Stimulated activated CD8-positive, alpha-beta memory T cell treated with anti-CD3 and anti-CD28 coated beads, Interleukin-4, amount 100 ng/mL, for 4 hours (primary cell): ENCODE measurements around the gene UMPS.

ENCODE experiments used
- DNase-seq, 2 donors: peaks; one replicate each; pipeline ENCODE4 v3.0.0-alpha.2; 2020; ENCODE audit warnings: low read depth in 2 of 2, low spot score in 1 of 2

UMPS gene

DNA sequence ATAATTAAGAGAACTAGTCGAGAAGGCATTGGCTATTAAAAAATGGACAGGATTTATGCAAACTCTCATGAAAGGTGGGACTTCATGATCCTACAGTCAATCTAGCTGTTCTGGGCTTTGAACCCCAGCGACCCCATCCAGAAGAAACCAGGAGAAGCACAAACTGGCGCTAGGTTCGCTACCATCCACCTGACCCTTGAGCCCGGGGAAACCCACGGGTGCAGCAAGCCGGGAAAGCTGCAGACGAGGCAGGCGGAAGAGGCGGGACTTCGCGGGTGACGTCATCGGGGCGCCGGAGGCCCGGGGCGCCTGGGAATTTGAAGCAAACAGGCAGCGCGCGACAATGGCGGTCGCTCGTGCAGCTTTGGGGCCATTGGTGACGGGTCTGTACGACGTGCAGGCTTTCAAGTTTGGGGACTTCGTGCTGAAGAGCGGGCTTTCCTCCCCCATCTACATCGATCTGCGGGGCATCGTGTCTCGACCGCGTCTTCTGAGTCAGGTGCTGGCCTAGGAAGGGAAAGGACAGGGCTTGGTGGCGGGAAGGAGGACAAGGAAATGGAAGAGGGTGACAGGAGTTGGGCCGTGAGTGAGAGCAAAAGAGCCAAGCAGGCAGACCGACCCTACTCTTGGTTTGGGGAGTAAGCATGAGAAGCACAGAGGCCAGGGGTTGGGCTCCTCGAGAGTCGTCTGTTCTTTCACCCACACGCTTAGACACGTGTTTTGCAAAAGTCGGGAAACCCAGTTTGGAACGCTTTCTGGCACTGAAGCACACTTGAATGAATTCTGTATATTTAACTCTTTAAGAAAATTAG, at the start of gene UMPS:
Gene UMPS (plus strand): TSS at position 324 of the 812 bp plus-strand sequence. CDS start 20 bp downstream, at position 344.
- DNase-seq: peak; percentile 83 to 85

DNA sequence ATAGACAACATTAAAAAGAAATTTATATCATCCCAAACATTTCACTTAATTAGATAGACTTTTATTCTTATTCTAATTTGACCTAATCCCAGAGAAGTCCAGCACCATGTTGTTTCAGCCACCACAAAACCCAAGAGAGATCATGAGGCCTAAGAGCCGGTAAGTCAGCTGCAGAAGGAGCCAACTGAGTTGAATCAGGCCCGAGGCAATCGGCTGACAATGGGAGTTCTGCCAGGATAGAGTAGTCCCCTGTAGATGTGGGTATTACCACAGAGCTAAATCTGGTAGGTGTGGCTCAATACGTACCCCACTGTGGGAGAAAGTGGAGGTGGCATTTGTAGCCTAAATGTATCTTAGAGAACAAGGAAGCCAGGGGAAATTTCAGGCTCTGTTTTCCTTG, 49.7 kb upstream of the UMPS start:
- DNase-seq: no peak

DNA sequence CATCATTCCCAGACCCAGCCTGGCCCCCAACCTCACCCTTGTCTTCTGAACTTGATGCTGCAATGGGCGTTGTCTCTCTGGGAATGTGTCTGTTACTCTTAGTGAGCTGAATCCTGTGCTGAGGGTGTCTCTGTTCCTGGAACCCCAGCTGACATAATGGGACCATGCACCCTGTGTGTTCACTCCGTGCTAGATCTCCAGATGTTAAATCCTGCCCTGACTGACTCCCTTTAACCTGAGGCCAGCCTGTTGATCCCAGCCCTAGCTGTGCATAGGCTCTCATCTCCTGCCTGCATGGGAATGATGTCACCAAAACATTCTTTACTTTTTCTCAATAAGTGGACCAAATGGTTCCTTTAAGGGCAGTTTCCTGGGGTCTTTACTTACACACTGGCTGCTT, 48.0 kb upstream of the UMPS start:
- DNase-seq: no peak

DNA sequence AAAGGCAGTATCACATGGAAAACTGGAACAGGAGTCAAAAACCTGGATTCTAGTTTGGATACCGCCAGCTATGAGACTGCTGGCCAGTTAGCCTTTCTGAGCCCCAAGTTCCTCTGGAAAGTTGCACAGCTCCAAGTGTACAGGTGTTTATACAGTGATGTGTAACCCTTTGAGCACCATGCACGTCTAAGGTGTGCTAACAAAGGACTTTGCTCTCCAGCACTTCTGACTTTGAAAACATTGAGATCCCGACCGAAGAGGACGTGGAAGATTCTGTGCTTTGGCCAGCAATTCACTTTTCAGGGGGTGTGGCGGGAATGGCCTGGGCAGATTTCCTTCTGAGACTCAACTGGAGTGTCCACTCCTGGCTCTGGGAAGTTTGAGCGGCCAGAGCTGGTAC, 45.8 kb upstream of the UMPS start:
- no peak for DNase-seq

DNA sequence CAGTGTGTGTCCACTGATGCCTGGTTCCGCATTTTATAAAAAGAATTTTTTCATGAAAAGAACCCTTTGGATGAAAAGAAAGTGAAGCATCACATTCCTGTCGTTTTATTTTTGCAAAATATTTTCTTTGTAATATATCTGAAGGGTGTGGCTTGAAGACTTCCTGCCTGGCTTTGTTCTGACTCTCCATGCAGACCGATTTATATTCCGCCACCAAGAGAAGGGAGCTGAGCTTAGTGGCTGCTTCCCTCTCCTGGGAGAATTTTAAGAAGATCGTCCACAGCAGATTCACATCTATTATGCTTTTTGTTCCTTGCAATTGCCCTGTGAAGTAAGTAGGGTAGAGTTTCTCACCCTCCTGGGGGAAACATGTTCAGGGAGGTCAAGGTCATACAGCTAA, 45.2 kb upstream of the UMPS start:
- DNase-seq: no peak

DNA sequence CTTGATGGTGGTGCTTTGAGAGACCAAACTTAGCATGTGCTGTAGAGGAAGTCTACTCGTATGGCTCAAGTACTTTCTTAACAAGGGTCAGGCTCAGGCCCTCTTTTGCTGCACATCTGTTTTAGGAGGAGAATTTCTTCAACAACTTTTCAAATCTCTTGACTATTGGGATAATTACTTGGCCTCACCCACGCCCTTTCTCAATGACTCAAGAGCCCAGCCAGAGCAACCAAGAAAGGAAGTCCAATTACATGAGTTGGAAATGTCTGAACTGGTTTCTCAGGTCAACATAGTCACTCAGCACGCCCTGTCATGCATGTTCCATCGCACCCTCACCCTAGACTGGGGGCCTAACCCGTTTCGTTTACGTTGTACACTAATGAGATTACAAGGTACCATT, 44.8 kb upstream of the UMPS start:
- no peak for DNase-seq

DNA sequence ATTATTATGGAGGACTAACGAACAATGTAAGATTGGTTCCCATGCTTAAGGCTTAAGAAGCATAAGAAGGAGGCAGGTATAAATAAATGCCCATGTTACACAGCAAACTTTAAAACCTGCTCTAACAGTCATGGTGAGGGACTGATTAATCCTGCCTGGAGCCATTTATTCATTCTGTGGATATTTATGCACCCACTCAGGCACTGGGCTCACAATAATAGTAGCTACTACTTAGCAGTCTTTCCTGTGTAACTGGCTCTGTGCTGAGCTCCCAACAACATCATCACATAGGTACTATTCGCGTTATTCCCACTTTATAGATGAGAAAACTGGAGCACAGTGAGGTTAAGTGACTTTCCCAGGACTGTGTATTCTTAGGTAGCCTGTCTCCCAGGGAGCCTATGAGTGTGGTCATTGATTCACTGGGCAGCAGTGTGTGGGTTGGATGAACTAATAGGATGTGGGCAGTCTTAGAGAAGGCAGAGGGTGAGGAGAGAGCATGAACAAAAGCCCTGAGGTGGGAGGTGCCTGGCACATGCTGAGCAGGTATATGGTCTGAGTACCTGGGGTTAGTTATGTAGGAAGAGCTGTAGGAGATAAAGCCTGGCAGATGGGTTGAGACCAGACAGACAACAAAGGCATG, 44.1 kb upstream of the UMPS start:
- DNase-seq: no peak

DNA sequence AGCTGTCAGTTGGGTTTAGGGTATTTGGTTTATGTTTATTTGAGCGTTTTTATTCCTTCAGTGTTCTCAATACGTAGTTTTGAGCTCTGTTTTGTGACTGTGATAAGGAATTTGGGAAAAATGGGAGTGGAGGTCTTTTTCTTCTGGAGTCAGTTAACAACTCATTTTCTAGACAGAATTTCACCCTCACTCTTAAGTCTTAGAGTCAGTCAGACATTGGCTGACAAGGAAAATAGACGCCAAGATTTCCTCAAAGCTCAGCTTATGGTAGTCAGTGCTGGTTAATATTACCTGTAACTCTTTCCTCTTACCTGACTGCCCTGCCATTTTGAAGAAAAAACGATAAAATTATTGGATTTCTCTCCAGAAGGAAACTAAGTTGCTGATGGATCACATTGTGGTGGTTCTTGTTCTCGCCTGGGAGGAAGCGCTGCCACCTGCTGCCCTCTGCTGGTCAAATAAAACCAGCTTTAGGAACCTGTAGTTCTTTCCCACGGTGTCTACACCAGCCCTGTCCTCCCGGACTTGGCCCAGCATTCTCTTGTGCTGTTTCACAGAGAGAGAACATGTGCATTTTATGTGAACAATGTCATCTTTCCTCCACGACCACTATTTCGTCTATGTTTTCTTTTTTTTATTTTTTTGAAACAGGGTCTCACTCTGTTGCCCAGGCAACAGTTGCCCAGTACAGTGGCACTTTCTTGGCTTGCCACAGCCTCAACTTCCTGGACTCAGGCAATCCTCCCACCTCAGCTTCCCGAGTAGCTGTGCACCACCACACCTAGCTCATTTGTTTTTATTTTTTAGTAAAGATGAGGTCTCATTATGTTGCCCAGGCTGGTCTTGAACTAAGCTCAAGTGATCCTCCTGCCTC, 41.4 kb upstream of the UMPS start:
- peak; percentile 30 to 56 for DNase-seq

DNA sequence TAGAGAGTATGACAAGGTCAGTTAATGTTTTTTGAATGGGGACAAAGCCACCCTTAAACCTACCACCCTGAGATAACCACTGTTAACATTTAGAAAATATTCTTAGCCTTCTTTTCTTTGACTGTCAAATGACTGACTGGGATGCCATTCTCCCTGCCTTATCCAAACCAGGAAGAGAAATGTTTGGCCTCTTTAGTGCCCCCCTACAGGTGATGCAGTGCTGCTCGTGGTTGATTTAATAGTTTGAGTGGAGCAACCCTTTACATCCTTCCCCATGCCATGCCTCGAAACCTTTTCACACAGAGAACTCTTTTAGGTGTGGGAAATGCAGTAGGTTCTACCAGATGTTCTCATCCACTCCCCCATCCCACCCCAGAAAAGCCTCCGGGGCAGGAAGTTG, 38.7 kb upstream of the UMPS start:
- no peak for DNase-seq

DNA sequence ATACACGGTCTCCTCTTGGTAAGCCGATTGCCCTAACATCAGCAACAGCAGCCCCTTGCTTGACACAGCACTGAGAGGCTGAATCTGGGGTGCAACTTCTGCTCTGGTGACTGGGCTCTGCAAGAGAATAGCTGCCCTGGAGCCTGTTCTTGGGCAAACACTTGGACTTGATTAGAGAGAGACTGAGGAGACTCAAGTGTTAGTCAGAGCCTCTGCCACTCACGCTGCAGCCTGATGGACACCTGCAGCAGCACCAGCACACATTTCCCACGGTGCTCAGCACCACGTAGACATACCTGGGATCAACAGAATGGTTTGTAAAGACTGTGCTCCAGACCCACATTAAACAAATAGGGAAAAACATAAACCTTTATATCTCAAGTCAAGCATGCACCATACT, 35.8 kb upstream of the UMPS start:
- no peak for DNase-seq

DNA sequence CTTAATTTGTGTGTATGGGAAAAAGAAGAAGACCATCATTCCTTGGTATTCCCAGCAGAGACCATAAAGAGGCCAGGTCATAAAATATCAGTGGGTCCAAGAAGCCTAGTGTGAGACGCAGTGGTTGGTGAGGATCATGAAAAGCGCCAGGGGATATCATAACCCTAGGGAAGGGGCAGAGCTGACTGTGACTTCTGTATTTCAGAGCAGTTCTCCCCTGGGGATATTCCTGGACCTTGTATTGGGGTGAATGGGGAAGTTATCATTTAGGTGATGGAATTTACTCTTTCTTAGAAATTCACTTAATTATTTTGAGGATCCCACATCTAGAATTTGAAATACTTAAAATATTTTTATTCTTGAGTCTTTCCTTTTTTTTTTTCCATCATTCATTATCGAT, 34.9 kb upstream of the UMPS start:
- DNase-seq: no peak

DNA sequence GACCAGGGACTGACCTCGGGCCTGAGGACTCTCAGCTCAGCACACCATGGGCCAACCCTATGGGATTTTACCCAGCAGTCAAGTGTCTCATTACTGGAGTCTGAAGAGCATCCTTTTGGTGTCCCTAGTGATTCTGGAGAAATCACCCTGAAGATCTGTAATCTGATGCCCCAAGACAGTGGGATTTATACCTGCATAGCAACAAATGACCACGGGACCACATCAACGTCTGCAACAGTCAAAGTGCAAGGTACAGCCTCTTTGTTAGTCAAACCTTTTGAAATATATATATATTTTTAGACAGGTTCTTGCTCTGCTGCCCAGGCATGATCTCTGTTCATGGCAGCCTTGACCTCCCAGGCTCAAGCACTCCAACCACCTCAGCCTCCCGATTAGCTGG, 34.2 kb upstream of the UMPS start:
- no peak for DNase-seq

DNA sequence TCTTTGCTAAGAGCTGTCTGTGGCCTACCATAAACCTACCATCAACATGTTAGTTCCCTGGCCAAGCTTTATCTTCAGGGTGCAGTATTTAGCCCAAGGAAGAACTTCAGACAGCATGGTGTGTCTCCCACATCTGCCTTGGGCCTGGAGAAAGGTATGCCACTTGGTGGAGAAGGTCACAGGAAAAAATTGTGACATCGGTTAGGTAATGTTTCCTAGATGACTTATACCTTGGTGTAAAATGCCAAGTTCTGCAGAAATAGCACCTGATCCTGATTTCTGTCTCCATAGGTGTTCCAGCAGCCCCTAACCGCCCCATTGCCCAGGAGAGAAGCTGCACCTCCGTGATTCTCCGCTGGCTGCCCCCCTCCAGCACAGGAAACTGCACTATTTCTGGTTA, 33.0 kb upstream of the UMPS start:
- no peak for DNase-seq

DNA sequence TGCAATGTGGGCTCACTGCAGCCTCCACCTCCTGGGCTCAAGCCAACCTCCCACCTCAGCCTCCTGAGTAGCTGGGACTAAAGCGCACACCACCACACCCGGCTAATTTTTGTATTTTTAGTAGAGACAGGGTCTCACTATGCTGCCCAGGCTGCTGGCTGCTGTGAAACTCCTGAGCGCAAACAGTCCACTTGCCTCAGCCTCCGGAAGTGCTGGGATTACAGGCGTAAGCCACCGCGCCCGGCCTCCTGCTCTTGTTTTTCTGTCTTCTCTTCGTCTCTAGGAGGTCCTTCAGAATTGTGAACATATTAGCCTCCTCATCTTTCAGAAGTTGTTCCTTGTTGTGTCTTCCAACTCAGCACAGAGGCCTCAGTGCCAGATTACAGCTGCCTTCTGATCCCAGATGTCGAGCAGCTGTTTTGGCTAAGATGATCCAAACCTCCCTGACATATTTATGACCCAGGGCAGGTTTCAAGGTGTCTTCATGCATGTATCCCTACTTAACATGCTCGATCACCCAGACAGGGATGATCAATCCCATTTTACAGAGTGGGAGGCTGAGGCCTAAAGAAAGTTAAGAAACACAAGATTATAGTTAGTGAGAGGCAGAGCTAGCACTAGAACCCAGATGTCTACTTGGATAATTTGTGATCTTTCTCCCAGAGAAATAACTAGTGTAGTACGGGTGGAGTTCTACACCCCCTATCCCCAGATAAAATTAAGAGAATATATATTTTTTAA, 32.1 kb upstream of the UMPS start:
- DNase-seq: no peak

DNA sequence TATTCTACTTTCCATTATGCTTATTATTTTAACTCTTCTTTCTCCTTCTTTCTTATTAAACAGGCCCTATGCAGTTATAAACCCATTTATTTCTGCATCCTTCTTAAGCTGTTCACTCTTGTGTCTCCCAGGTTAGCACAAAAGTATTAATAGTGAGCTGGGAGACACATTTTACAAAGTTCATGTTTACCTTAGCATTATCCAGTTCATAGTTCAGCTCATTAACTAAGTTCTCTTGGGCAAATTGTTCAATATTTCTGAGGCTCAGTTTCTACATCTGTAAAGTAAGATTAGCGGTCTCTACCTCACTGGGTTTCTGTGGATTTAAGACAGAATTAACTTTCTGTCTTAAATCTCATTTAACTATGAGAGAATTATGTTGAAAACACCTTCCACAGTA, 31.2 kb upstream of the UMPS start:
- DNase-seq: no peak

DNA sequence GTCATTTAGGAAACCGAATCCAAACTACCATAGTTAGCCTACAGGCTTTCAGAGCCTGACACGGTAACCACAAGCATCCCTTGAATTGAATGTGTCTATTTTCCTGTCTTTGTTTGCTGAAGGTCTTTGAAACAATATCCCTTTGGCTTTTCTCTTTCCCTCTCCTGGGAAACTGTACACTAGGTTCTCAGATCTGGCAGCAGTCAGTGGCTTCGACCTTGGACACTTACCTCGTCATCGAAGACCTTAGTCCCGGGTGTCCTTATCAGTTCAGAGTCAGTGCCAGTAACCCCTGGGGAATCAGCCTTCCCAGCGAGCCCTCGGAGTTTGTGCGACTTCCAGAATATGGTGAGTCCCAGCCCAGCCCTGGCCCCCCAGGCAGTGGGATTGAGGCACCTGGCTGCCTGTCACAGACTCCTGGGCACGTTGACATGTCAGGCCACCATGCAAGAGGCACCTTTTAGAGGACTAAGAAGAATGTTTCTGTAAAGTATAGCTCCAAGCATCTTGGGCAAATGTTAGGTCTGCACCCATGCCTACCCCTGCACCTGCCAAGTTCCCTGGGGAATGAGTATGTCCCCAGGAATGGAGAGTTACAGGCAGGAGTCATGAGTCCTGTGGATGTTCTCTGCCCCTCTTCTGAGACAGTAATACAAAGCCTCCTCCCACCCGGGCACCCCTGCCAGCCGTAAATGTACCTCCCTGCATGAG, 30.4 kb upstream of the UMPS start:
- no peak for DNase-seq

DNA sequence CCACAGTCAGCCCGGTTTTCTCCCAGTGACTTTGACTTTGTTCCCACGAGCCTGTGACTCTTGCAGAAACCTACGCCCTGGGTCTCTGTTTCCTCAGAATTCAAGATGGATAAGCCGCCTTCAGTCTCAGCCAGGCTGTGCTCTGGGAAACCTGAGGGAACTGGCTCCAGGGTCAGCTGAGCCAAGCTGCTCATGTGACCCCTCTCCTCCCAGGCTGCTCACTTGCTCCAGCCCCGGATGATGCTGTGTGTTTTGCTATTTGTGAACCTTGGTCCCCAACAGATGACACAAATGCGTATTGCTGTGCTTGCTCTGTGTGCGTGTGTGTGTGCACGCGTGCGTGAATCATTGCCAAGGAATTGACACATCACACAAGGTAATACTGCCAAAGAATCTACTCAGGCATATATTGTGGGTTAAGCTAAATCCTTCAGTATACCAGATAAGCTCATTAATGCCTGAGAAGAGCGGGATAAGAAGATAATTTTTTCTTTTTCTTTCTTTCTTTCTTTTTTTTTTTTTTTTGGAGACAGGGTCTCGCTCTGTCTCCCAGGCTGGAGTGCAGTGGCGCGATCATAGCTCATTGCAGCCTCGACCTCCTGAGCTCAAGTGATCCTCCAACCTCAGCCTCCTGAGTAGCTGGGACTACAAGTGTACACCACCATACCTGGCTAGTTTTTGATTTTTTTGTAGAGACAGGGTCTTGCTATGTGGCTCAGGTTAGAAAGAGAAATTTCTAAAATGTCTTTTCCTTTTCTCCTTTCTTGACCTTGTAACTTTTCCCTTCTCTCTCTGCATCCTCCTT, 29.2 kb upstream of the UMPS start:
- no peak for DNase-seq

DNA sequence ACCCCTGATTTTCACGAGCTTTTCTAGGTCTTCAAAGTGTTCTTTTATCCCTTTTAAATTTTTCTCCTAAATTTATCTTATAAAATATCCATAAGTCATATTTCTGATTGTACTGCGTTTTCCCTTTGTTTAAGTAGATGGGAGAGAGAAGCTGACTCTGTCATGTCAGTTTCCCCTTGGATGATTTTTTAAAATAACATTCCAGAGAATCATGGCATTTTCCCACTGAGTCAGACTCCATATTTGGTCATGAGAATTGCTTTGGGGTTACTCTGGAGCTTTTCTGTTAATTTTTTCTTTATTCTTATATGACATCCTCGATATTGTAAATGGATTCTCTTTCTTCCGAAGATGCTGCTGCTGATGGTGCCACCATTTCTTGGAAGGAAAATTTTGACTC, 28.6 kb upstream of the UMPS start:
- DNase-seq: no peak

DNA sequence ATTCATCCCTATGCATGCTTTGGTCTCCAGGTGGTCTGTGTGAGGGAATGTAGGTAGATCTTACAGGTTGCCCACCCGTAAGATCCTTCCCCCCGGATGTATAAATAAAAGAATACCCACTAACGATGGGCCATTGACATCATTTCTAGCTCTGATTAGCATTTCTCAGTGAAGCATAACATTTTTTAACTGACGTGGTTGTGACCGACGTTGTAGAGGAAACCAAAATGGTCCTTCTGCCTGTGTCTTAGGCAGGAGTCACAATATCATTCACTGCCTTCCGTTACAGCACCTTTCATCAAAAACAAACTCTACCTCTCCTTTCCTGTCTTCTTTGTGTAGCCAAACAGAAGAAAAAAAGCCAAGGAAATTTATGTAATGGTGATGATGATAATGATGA, 27.3 kb upstream of the UMPS start:
- no peak for DNase-seq

DNA sequence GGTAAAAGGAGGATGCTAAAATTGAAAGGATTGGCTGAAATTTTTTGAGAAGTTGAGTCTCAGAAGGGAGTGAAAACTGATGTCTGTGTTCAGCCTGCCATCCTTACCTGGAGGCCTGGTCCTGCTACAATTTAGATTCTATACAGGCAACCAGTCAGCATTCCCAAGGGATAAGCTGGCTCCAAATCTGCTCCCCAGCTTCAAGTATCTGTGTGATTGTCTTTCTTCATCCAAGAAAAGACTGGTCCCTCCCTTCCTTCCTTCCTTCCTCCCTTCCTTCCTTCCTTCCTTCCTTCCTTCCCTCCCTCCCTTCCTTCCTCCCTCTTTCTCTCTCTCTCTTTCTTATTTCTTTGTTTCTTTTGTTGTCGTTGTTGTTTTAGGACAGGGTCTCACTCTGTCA, 24.7 kb upstream of the UMPS start:
- DNase-seq: no peak
